Peyer's patch (tissue), 4 donors: Measurements from ENCODE around the gene HAPLN1.

ENCODE experiments used
- CTCF ChIP-seq, 6 experiments: fragments of 450-650 bp in 4 of 6; fragments of 200-600 bp in 2 of 6; sonication (generic) in 1 of 6; IDR thresholded peaks; one replicate each; pipeline ENCODE4 v1.5.1; 2017 to 2019; ENCODE audit warnings: antibody characterized with exemption in 6 of 6, mild to moderate bottlenecking in 3 of 6, moderate library complexity in 1 of 6
- POLR2A ChIP-seq, 2 donors: fragments of 450-650 bp; IDR thresholded peaks; one replicate each; pipeline ENCODE4 v1.5.1; 2017; ENCODE audit warnings: antibody characterized with exemption in 2 of 2, mild to moderate bottlenecking in 2 of 2, moderate library complexity in 2 of 2

GRCh38 chr5:83729362-83729761 lies 8.7 kb upstream of the HAPLN1 start:
- TF ChIP-seq CTCF (IDR thresholded peaks at IDR 0.05) (no peak), POLR2A (IDR thresholded peaks at IDR 0.05) (no peak)
